MM.1S (cell line): ENCODE results near the gene KIAA0040.

Experiments
- DNase-seq: peaks from one replicate; pipeline ENCODE4 v3.0.0-alpha.2; 2015
- H2AFZ ChIP-seq: fragments of 300-600 bp; sonication (generic); 2 replicates; pipeline ENCODE4 v1.6.0; 2016; ENCODE audit warnings: antibody characterized with exemption, low read length
- H3F3A ChIP-seq: fragments of 300-600 bp; sonication (generic); 2 replicates; pipeline ENCODE4 v1.6.1; 2016; ENCODE audit warnings: mild to moderate bottlenecking, antibody characterized with exemption, low read length, moderate library complexity, mixed read lengths; ENCODE audit not compliant: insufficient read depth
- H3K27ac ChIP-seq: fragments of 300-600 bp; sonication (generic); 2 replicates; pipeline ENCODE4 v1.5.1; 2016; ENCODE audit warnings: mild to moderate bottlenecking, low read length
- H3K27me3 ChIP-seq: fragments of 300-600 bp; sonication (generic); replicated peaks from 2 replicates; pipeline ENCODE4 v1.6.0; 2016; ENCODE audit warnings: low read length; ENCODE audit not compliant: insufficient read depth
- H3K36me3 ChIP-seq: fragments of 300-600 bp; sonication (generic); replicated peaks from 2 replicates; pipeline ENCODE4 v1.6.1; 2016; ENCODE audit warnings: mild to moderate bottlenecking, low read length, mixed read lengths; ENCODE audit not compliant: insufficient read depth
- H3K4me1 ChIP-seq: fragments of 300-600 bp; sonication (generic); 2 replicates; pipeline ENCODE4 v1.6.1; 2016; ENCODE audit warnings: low read length, mixed read lengths
- H3K4me2 ChIP-seq: fragments of 300-600 bp; sonication (generic); 2 replicates; pipeline ENCODE4 v1.6.0; 2016; ENCODE audit warnings: low read depth, low read length
- H3K4me3 ChIP-seq: fragments of 300-600 bp; sonication (generic); 2 replicates; pipeline ENCODE4 v1.5.1; 2016; ENCODE audit warnings: low read length, mixed read lengths
- H3K79me2 ChIP-seq: fragments of 300-600 bp; sonication (generic); 2 replicates; pipeline ENCODE4 v1.6.1; 2016; ENCODE audit warnings: mixed run types, low read length, mixed read lengths
- H3K9ac ChIP-seq: fragments of 300-600 bp; sonication (generic); 2 replicates; pipeline ENCODE4 v1.6.1; 2016; ENCODE audit warnings: low read length, mixed read lengths
- H3K9me2 ChIP-seq: fragments of 300-600 bp; sonication (generic); replicated peaks from 2 replicates; pipeline ENCODE4 v1.6.1; 2016; ENCODE audit warnings: mild to moderate bottlenecking, low read length, mixed read lengths; ENCODE audit not compliant: insufficient read depth
- H3K9me3 ChIP-seq: fragments of 300-600 bp; sonication (generic); replicated peaks from 2 replicates; pipeline ENCODE4 v1.6.1; 2016; ENCODE audit warnings: mild to moderate bottlenecking, low read length, mixed read lengths; ENCODE audit not compliant: insufficient read depth
- H4K20me1 ChIP-seq: fragments of 300-600 bp; sonication (generic); 2 replicates; pipeline ENCODE4 v1.6.1; 2016; ENCODE audit warnings: mild to moderate bottlenecking, low read length, moderate library complexity, mixed read lengths; ENCODE audit not compliant: insufficient read depth
- EZH2 ChIP-seq: fragments of 300-600 bp; sonication (generic); optimal IDR thresholded peaks from 2 replicates; pipeline ENCODE3; 2017; ENCODE audit warnings: low read depth, mild to moderate bottlenecking, antibody characterized with exemption, low read length, mixed read lengths
- EZH2phosphoT487 ChIP-seq: fragments of 300-600 bp; sonication (generic); IDR thresholded peaks from 2 replicates; pipeline ENCODE4 v1.6.1; 2018; ENCODE audit warnings: antibody characterized with exemption, low read length
- TF ChIP-seq, protein P1 (sequence below): fragments of 300-600 bp; sonication (generic); IDR thresholded peaks from 2 replicates; pipeline ENCODE4 v1.5.1; 2016; ENCODE audit warnings: antibody characterized with exemption, low read length, mixed read lengths

KIAA0040 gene

DNA sequence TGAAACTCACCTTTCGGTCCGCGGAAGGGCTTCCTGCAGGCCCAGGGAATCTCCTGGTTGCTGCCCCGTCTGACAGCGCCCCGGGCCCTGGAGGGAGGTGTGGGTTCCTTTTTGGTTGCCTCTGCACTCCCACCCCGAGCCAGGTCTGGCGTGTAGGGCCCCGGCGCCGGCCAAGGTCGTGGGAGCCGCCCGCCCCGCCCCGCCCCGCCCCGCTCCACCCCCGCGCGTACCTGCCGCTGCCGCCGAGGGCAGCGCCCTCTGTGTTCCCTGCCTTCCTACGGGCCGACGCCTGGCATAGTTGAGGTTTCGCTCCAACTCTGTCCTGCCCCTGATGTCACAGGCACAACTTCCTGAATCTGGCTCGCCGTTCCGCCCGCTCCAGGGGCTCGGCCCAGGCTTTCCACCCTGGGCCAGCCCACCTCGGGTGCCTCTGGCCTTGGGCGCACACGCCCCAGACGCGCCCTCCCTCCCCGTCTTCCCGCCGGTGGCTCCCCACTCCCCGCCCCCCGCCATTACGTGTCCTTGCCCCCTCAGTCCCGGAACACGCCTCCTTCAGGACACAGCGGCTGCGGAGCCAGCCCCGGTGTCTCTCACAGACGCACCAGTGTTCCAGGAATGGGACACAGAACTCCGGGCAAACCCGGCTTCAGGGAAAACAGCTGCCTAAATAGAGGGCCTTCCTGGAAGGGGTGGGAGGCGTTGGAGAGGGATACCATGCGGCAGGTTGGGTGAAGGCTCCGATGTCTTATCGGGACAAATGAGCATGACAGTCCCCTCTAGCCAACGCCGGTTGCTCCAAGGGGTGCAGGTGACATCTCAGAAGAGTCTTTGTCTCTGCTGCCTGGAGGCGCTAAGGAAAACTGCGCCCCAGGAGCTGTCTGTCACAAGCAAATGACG is at the start of gene KIAA0040:
TSS of gene KIAA0040 (minus strand) at position 147 of the 897 bp plus-strand sequence. CDS start 31,763 bp downstream, outside the sequence.
- no peaks in the 10 kb centered on the region for H4K20me1 ChIP-seq
- peaks cover 26% of the 10 kb centered on the region for H3F3A ChIP-seq
- H3K27ac ChIP-seq, result peak within 1 kb of the TSS; percentile 66; the same call in 1 of the 2 replicates
- peak within 1 kb of the TSS; percentile 87 for H3K4me3 ChIP-seq
- peak within 1 kb of the TSS; percentile 74 for H3K9ac ChIP-seq
- H3K9me3 ChIP-seq, result no peaks in the 10 kb centered on the region
- peaks cover 50% of the 10 kb centered on the region for H3K4me1 ChIP-seq
- peak within 1 kb of the TSS; percentile 82 for H2AFZ ChIP-seq
- no peaks in the 10 kb centered on the region for H3K9me2 ChIP-seq
- H3K27me3 ChIP-seq, result no peaks in the 10 kb centered on the region
- peak; percentile 87 for DNase-seq
- no peaks in the 10 kb centered on the region for H3K36me3 ChIP-seq
- peaks cover 47% of the 10 kb centered on the region for H3K79me2 ChIP-seq
- peak within 1 kb of the TSS; percentile 83 for H3K4me2 ChIP-seq
- TF ChIP-seq EZH2 (no peak), EZH2phosphoT487 (no peak)
- TF ChIP-seq, protein P1, sequence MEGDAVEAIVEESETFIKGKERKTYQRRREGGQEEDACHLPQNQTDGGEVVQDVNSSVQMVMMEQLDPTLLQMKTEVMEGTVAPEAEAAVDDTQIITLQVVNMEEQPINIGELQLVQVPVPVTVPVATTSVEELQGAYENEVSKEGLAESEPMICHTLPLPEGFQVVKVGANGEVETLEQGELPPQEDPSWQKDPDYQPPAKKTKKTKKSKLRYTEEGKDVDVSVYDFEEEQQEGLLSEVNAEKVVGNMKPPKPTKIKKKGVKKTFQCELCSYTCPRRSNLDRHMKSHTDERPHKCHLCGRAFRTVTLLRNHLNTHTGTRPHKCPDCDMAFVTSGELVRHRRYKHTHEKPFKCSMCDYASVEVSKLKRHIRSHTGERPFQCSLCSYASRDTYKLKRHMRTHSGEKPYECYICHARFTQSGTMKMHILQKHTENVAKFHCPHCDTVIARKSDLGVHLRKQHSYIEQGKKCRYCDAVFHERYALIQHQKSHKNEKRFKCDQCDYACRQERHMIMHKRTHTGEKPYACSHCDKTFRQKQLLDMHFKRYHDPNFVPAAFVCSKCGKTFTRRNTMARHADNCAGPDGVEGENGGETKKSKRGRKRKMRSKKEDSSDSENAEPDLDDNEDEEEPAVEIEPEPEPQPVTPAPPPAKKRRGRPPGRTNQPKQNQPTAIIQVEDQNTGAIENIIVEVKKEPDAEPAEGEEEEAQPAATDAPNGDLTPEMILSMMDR, result 0 out of 2 replicates have a peak, but pooled peaks have one; percentile 10

DNA sequence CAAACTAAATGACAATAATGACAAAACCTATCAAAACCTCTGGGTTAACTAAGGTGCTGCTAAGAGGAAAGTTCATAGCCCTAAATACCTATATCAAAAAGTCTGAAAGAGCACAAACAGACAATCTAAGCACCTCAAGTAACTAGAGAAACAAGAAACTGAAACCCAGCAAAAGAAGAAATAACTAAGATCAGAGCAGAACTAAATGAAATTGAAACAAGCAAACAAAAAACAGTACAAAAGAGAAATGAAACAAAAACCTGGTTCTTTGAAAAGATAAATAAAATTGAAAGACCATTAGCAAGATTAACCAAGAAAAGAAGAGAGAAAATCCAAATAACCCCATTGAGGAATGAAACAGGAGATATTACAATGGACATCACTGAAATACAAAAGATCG is 44.8 kb upstream of the KIAA0040 start:
- H3K27me3 ChIP-seq, result no peaks in the 10 kb centered on the region
- no peaks in the 10 kb centered on the region for H3K79me2 ChIP-seq
- H3K9me3 ChIP-seq, result no peaks in the 10 kb centered on the region
- no peak overlapping the region for H3K9ac ChIP-seq
- H2AFZ ChIP-seq, result no peak overlapping the region
- H4K20me1 ChIP-seq, result no peaks in the 10 kb centered on the region
- H3K4me1 ChIP-seq, result peaks cover 30% of the 10 kb centered on the region
- peak overlapping the region; percentile 45; the same call in 1 of the 2 replicates for H3K4me2 ChIP-seq
- H3F3A ChIP-seq, result peaks cover 17% of the 10 kb centered on the region
- H3K36me3 ChIP-seq, result no peaks in the 10 kb centered on the region
- H3K4me3 ChIP-seq, result peak overlapping the region; percentile 24; the same call in 1 of the 2 replicates
- TF ChIP-seq EZH2 (no peak), EZH2phosphoT487 (no peak)
- TF ChIP-seq, protein P1, result no peak
- no peaks in the 10 kb centered on the region for H3K9me2 ChIP-seq
- peak overlapping the region; percentile 40; the same call in 1 of the 2 replicates for H3K27ac ChIP-seq
- DNase-seq, result peak; percentile 90

DNA sequence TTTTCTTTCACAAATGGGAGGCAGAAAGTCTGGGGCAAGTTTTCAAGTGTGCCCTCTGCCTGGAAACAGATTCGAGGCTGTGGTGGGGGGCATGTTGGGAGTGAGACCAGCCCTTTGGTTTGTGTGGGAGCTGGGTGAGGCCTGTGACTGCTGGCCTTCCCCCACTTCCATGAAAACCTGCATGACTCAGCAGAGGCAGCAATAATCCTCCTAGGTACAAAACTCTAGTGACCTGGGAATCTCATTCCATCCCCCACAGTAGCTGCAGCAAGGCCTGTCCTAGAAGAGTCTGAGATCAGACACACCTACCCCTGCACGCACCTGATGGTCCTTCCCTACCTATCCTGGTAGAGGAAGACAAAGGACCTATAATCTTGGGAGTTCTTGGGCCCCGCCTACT is 42.1 kb upstream of the KIAA0040 start:
- Histone ChIP-seq H3K27ac (no peak overlapping the region), H3K9me2 (no peaks in the 10 kb centered on the region), H4K20me1 (no peaks in the 10 kb centered on the region), H3K79me2 (no peaks in the 10 kb centered on the region), H3F3A (peaks cover 17% of the 10 kb centered on the region), H3K27me3 (no peaks in the 10 kb centered on the region), H3K4me3 (no peak overlapping the region), H3K9me3 (no peaks in the 10 kb centered on the region), H3K36me3 (no peaks in the 10 kb centered on the region), H3K9ac (no peak overlapping the region), H3K4me2 (no peak overlapping the region), H2AFZ (peak overlapping the region; percentile 33; the same call in 1 of the 2 replicates), H3K4me1 (peaks cover 30% of the 10 kb centered on the region)
- TF ChIP-seq, protein P1, result no peak
- no peak for TF ChIP-seq EZH2phosphoT487
- TF ChIP-seq EZH2, result no peak
- DNase-seq, result no peak
